Tongue (tissue), 1 donor: ENCODE data around the gene OR2AT4. TPM values are rescaled to one million over a fixed set of nuclear protein-coding genes. Genes with fewer than 3 reads are reported as not detected.

ENCODE experiments used
- total RNA-seq: library from RNA; depleted of rRNA; stranded (reverse); fragments of >200 nt; gene quantifications from one replicate; pipeline ENCODE4 v1.2.3, GENCODE V29; 2014

Gene OR2AT4
- total RNA-seq, 1 donor from 2014 or later = not detected

Other genes with a start within 250 kb of the OR2AT4 start
- 12.3 TPM for gene XRRA1, start 147.8 kb downstream of the OR2AT4 start, total RNA-seq
- 35.8 TPM for gene SPCS2, start 147.6 kb downstream of the OR2AT4 start, total RNA-seq
- gene NEU3, start 107.9 kb downstream of the OR2AT4 start, total RNA-seq = 24.6 TPM
- gene SLCO2B1, start 54.2 kb upstream of the OR2AT4 start, total RNA-seq = 20.3 TPM
- gene TPBGL, start 143.9 kb upstream of the OR2AT4 start, total RNA-seq = 0.51 TPM